CD4-positive, alpha-beta memory T cell (primary cell): ENCODE data around the gene AMPD3. TPM values are rescaled to one million over a fixed set of nuclear protein-coding genes. Genes with fewer than 3 reads are reported as not detected.

Source experiments
- CTCF ChIA-PET: fragments of 350-600 bp; sonication (Branson Sonifier 250); formaldehyde crosslinking; loops from one replicate; lab custom pipeline; 2021; ENCODE audit warnings: inconsistent platforms; ENCODE audit not compliant: partially characterized antibody; lab: Charles Lee
- POLR2A ChIA-PET: fragments of 350-600 bp; sonication (Branson Sonifier 250); formaldehyde crosslinking; loops from one replicate; lab custom pipeline; 2021; ENCODE audit not compliant: partially characterized antibody; lab: Charles Lee
- DNase-seq, 5 donors: peaks; one replicate each; pipeline versions ENCODE4 v3.0.0 to v3.0.0-alpha.2; 2020 to 2022; ENCODE audit warnings: mixed read lengths in 1 of 5
- H3K27ac ChIP-seq: one replicate; pipeline ENCODE4 v1.7.0; 2013; ENCODE audit warnings: low read depth, low read length
- H3K27me3 ChIP-seq: 2 replicates; pipeline ENCODE4 v1.7.0; 2013; ENCODE audit warnings: mild to moderate bottlenecking, low read length, moderate library complexity; ENCODE audit not compliant: insufficient read depth
- H3K36me3 ChIP-seq: 2 replicates; pipeline ENCODE4 v1.7.0; 2013; ENCODE audit warnings: mild to moderate bottlenecking, low read length, moderate library complexity; ENCODE audit not compliant: insufficient read depth
- H3K4me1 ChIP-seq: 2 replicates; pipeline ENCODE4 v1.7.0; 2013; ENCODE audit warnings: mild to moderate bottlenecking, low read length, moderate library complexity; ENCODE audit not compliant: insufficient read depth
- H3K4me3 ChIP-seq, 2 donors: one replicate each; pipeline ENCODE4 v1.7.0; 2013; ENCODE audit warnings: low read length in 2 of 2, mild to moderate bottlenecking in 1 of 2
- H3K9me3 ChIP-seq, 2 donors: one replicate each; pipeline ENCODE4 v1.7.0; 2013; ENCODE audit warnings: low read length in 2 of 2, control low read depth in 1 of 2; ENCODE audit not compliant: control insufficient read depth in 1 of 2
- H3K27ac Mint-ChIP-seq, 7 donors: one replicate each; pipeline ENCODE4 v1.8.0; 2020 to 2021; ENCODE audit warnings: mixed read lengths in 7 of 7, mild to moderate bottlenecking in 6 of 7, inconsistent platforms in 3 of 7, moderate library complexity in 3 of 7
- H3K27me3 Mint-ChIP-seq, 2 donors: one replicate each; pipeline ENCODE4 v1.8.0; 2020 to 2021; ENCODE audit warnings: mixed read lengths in 2 of 2
- H3K36me3 Mint-ChIP-seq, 2 donors: one replicate each; pipeline ENCODE4 v1.8.0; 2020 to 2021; ENCODE audit warnings: mixed read lengths in 2 of 2, inconsistent platforms in 1 of 2, mild to moderate bottlenecking in 1 of 2
- H3K4me1 Mint-ChIP-seq, 4 donors: one replicate each; pipeline ENCODE4 v1.8.0; 2020 to 2021; ENCODE audit warnings: mixed read lengths in 4 of 4, mild to moderate bottlenecking in 1 of 4
- H3K4me3 Mint-ChIP-seq, 8 donors: one replicate each; pipeline ENCODE4 v1.8.0; 2020 to 2021; ENCODE audit warnings: mixed read lengths in 8 of 8, mild to moderate bottlenecking in 7 of 8, moderate library complexity in 6 of 8, inconsistent platforms in 3 of 8
- H3K9me3 Mint-ChIP-seq, 8 donors: one replicate each; pipeline ENCODE4 v1.8.0; 2020 to 2021; ENCODE audit warnings: mixed read lengths in 8 of 8, mild to moderate bottlenecking in 5 of 8, inconsistent platforms in 3 of 8, moderate library complexity in 1 of 8
- intact Hi-C: fragments of 100-400 bp; cut with micrococcal nuclease; formaldehyde crosslinking; loops from one replicate; pipeline ENCODE4 v1.15.1; 2023
- polyA plus RNA-seq, 2 donors: library from polyadenylated mRNA; unstranded; fragments of 300-500 nt; fragmentation: Illumina TruSeq; gene quantifications; one replicate each; pipeline ENCODE4 v1.2.3, GENCODE V29; 2021
- total RNA-seq, 2 experiments: library from RNA; stranded (reverse); gene quantifications; one replicate each; pipeline ENCODE4 v1.2.3, GENCODE V29; 2021

The AMPD3 gene
- total and polyA plus RNA-seq, 4 experiments from 2014 or later = 10.9 to 43.4 (median 30.1) TPM

DNA sequence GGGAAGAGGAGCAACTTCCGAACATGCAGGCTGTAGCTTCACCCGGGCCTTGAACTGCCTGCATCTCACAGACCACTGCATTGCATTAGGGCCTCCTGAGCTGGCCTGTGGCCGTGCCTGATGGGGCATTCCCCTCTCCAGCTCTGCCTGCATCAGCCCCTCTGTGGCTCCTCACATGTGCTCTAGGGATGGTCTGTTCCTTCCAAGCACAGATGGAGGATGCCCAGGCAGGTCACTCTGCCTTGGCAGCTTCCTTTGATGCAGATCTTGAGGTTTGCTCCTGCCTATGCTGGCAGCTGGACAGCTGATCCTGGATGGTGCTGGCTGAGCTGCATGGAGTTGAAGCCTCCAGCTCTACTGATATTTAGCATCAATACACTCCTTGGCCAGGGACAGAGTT is 28.5 kb downstream of the AMPD3 start:
- peaks cover 80% of the 10 kb centered on the region for H3K36me3 ChIP-seq
- peaks cover 3% of the 10 kb centered on the region for H3K4me1 ChIP-seq
- H3K4me1 Mint-ChIP-seq = peaks cover 1 to 13% (median 8%) of the 10 kb centered on the region in 4 donors
- POLR2A ChIA-PET = no interaction called here
- no peak overlapping the region for H3K4me3 ChIP-seq
- H3K27ac ChIP-seq = no peak overlapping the region
- no peak for DNase-seq
- no peaks in the 10 kb centered on the region for H3K27me3 ChIP-seq
- no peaks in the 10 kb centered on the region for H3K27me3 Mint-ChIP-seq
- no peaks in the 10 kb centered on the region for H3K9me3 ChIP-seq
- H3K27ac Mint-ChIP-seq = peak overlapping the region in 1 of 7 donors; percentile 68
- peaks cover 33 to 71% of the 10 kb centered on the region in 2 donors for H3K36me3 Mint-ChIP-seq
- intact Hi-C loops = no loop called here
- CTCF ChIA-PET = interaction anchor here (0.8 to 1.4 kb wide), 3 partner anchors 58 to 78 kb away, joined by 3 read pairs; partner anchors contain the start of gene RNF141
- H3K4me3 Mint-ChIP-seq = no peak overlapping the region
- no peaks in the 10 kb centered on the region for H3K9me3 Mint-ChIP-seq

DNA sequence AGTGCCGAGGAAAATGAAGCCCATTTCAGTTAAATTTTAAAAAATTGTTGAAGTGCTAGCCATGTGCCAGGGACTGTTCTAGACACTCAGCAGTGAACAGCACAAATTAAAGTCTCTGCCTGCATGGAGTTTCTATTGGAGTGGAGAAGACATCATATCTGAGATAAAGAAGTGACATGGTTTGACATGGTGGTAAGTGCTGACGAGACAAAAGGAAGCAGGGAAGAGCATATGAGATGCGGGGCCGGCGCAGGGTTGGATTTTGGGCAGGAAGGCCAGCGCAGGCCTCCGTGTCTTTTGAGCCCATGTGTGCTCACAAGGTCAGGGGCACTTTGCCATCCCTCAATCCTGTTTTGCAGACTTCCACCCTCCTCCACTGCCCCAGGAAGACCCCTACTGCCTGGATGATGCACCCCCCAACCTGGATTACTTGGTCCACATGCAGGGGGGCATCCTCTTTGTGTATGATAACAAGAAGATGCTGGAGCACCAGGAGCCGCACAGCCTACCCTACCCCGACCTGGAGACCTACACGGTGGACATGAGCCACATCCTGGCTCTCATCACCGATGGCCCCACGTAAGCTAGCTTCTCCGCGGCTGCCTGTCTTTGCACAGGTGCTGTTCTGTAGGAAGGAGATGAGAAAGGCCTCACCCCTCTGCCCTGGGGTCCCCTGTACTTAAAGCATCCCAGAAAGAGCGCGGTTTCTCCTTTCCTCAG is 29.6 kb downstream of the AMPD3 start:
- H3K36me3 ChIP-seq = peaks cover 82% of the 10 kb centered on the region
- ChIA-PET CTCF (interaction anchor here (1.3 kb wide), 1 partner anchor 56 kb away, joined by 4 read pairs; the partner anchor contains the start of gene RNF141), POLR2A (no interaction called here)
- H3K4me3 ChIP-seq = no peak overlapping the region
- Mint-ChIP-seq H3K36me3 (peaks cover 34 to 71% of the 10 kb centered on the region in 2 donors), H3K9me3 (no peaks in the 10 kb centered on the region), H3K4me3 (no peak overlapping the region), H3K27ac (peak overlapping the region in 1 of 7 donors; percentile 66), H3K4me1 (peaks cover 1 to 16% (median 8%) of the 10 kb centered on the region in 4 donors), H3K27me3 (no peaks in the 10 kb centered on the region)
- peaks cover 5% of the 10 kb centered on the region for H3K4me1 ChIP-seq
- intact Hi-C loops = no loop called here
- H3K27ac ChIP-seq = no peak overlapping the region
- no peak for DNase-seq
- H3K27me3 ChIP-seq = no peaks in the 10 kb centered on the region
- H3K9me3 ChIP-seq = no peaks in the 10 kb centered on the region

DNA sequence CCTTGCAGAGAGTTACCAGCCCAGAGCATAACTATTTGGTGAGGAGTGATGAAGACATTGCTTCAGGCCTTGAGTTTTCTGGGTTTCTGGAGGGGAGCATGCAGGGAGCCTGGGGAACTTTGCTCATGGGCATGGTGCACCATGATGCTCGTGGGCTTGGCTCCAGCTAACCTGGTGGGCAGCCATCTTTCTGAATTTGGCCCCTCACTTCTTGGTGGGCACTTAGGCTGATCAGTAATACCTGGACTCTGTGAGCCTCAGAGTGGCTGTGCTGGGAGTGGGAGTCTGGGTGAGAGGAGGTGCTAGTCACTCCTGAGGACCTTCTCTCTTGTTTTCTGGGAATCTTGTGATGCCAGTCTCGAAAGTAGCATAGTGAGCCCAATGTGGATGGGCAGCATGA is 30.6 kb downstream of the AMPD3 start:
- POLR2A ChIA-PET = no interaction called here
- peaks cover 88% of the 10 kb centered on the region for H3K36me3 ChIP-seq
- CTCF ChIA-PET = interaction anchor here (1.3 kb wide), 1 partner anchor 55 kb away, joined by 4 read pairs; the partner anchor contains the start of gene RNF141

DNA sequence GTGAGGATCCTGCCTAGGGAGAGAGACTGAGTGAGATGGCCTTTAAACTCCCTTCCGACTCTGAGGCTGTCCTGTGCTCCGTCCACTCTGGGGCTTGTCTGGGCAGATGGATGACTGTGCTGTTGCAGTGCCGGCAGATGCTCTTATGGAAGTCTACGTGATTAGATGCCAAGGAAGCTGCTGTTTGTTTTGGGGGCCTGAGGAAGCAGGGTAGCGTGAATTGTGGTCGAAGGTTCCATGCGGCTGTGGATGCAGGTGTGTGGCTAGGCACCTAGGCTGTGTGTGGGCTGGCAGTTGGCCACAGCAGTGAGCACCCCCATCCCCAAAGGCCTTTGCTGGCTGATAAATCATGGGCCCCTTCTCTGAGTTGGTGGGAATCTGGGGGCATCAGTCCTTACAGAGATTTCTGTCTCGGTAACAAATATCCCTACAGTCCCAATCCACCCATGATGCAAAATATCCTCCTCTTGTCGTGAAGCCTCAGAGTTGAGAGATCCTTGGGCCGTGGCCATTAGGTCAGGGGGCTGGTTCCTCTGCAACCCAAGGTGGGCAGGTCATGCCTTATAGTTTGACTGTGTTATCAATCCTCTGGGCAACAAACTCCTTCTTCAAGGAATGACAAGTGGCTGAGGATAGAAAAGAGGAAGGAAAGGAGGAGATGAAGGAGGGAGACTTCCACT is 31.2 kb downstream of the AMPD3 start:
- Mint-ChIP-seq H3K4me1 (peaks cover 1 to 16% (median 9%) of the 10 kb centered on the region in 4 donors), H3K4me3 (no peak overlapping the region), H3K27me3 (no peaks in the 10 kb centered on the region), H3K27ac (peak overlapping the region in 3 of 7 donors; percentile 56 to 69 (median 69)), H3K36me3 (peaks cover 41 to 81% of the 10 kb centered on the region in 2 donors), H3K9me3 (no peaks in the 10 kb centered on the region)
- intact Hi-C loops = no loop called here
- POLR2A ChIA-PET = no interaction called here
- Histone ChIP-seq H3K27me3 (no peaks in the 10 kb centered on the region), H3K4me1 (peaks cover 5% of the 10 kb centered on the region), H3K9me3 (no peaks in the 10 kb centered on the region), H3K27ac (no peak overlapping the region), H3K4me3 (no peak overlapping the region), H3K36me3 (peaks cover 92% of the 10 kb centered on the region)
- no peak for DNase-seq
- CTCF ChIA-PET = interaction anchor here (1.3 kb wide), 1 partner anchor 55 kb away, joined by 4 read pairs; the partner anchor contains the start of gene RNF141

More for the DNA sequence above, 30.6 kb downstream of the AMPD3 start:
- Mint-ChIP-seq H3K4me1 (peaks cover 1 to 16% (median 9%) of the 10 kb centered on the region in 4 donors), H3K27ac (peak overlapping the region in 2 of 7 donors; percentile 36 to 53), H3K36me3 (peaks cover 41 to 77% of the 10 kb centered on the region in 2 donors), H3K9me3 (no peaks in the 10 kb centered on the region), H3K4me3 (no peak overlapping the region), H3K27me3 (no peaks in the 10 kb centered on the region)
- no peak for DNase-seq
- Histone ChIP-seq H3K27me3 (no peaks in the 10 kb centered on the region), H3K4me1 (peaks cover 5% of the 10 kb centered on the region), H3K9me3 (no peaks in the 10 kb centered on the region), H3K4me3 (no peak overlapping the region), H3K27ac (no peak overlapping the region)
- intact Hi-C loops = no loop called here

DNA sequence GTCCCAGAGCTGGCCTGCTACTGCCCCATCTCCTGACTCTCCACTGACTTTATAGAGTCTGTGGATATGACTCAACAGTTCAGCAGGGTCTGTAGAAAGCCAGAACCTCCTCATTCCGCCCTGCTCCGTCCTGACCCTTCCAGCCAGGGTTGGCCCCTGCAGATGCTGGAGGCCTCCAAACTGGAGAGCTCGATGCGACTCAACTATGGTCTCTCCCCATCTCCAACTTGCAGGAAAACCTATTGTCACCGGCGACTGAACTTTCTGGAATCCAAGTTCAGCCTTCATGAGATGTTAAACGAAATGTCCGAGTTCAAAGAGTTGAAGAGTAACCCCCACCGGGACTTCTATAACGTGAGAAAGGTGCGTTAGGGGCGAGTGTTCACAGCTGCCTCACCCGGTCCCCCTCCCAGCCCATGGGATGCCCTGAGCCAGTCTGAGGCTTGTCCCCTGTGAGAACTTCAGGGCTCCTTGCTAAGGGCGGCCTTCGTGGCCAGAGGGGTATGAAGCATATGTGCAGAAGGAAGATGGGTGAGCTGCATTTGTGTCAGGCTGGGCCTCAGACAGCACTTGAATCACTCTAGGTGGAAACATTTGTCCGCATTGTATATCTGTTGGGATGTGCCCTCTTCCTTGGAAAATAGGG is 32.1 kb downstream of the AMPD3 start:
- H3K9me3 ChIP-seq = no peaks in the 10 kb centered on the region
- Mint-ChIP-seq H3K36me3 (peaks cover 44 to 81% of the 10 kb centered on the region in 2 donors), H3K4me1 (peaks cover 1 to 16% (median 9%) of the 10 kb centered on the region in 4 donors), H3K4me3 (no peak overlapping the region), H3K27me3 (no peaks in the 10 kb centered on the region), H3K27ac (peak overlapping the region in 2 of 7 donors; percentile 15 to 85), H3K9me3 (no peaks in the 10 kb centered on the region)
- no peak for DNase-seq
- H3K4me3 ChIP-seq = no peak overlapping the region
- POLR2A ChIA-PET = interaction anchor here (0.7 kb wide), 1 partner anchor 250 kb away, joined by 3 read pairs; no protein-coding TSS in a partner anchor
- CTCF ChIA-PET = no interaction called here
- no peaks in the 10 kb centered on the region for H3K27me3 ChIP-seq
- peaks cover 90% of the 10 kb centered on the region for H3K36me3 ChIP-seq
- H3K27ac ChIP-seq = no peak overlapping the region
- peaks cover 5% of the 10 kb centered on the region for H3K4me1 ChIP-seq
- intact Hi-C loops = no loop called here

DNA sequence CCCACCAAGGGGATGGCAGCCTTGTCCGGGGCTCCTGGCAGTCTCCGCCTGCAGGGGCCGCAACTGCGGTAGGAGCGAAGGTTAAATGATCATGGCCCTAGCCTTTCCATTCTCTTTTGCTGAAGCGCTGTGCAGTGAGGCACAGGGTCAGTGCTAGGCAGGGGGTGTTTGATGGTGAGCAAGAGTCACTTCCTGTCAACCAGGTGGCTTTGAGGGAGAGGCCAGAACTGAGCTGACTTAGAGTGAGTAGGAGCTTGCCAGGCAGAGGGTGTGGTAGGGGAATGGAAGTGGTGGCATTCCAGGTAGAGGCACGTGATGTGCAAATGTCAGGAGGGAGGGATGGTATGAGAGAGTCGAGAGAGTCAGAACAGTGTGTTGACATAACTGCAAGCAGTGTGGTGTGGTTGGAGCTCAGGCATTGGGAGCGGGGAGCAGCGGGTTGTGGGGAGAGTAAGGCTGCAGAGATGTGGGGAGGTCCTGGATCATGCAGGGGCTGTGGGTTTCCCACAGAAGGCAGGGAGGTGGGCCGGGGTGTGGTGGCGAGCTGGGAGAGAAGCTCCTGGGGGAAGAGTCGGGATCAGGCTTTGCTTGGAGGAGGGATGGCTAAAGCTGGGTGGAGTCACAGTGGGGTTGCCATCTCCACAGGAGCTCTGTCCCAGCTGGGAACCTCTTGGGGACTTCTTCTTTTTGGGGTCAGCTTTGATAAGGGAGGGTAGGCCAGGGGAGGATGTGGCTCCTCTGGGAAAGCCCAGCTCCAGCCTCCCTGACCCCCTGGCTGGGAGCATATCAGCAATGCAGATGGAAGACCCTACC is 33.3 kb downstream of the AMPD3 start:
- H3K9me3 Mint-ChIP-seq = no peaks in the 10 kb centered on the region
- H3K9me3 ChIP-seq = no peaks in the 10 kb centered on the region
- peak overlapping the region in 1 of 8 donors; percentile 39 for H3K4me3 Mint-ChIP-seq
- H3K27ac Mint-ChIP-seq = peak overlapping the region in 5 of 7 donors; percentile 23 to 85 (median 65)
- ChIA-PET POLR2A (interaction anchor here (1.4 kb wide), 1 partner anchor 30 kb away, joined by 5 read pairs; no protein-coding TSS in a partner anchor), CTCF (interaction anchor here (1.0 to 1.5 kb wide), 3 partner anchors 52 to 246 kb away, joined by 3 to 6 read pairs (median 3); partner anchors contain the start of gene RNF141)
- peaks cover 46 to 86% of the 10 kb centered on the region in 2 donors for H3K36me3 Mint-ChIP-seq
- peaks cover 84% of the 10 kb centered on the region for H3K36me3 ChIP-seq
- DNase-seq = no peak
- H3K4me1 Mint-ChIP-seq = peaks cover 0 to 16% (median 7%) of the 10 kb centered on the region in 4 donors
- no peak overlapping the region for H3K4me3 ChIP-seq
- H3K27me3 Mint-ChIP-seq = no peaks in the 10 kb centered on the region
- H3K27ac ChIP-seq = no peak overlapping the region
- peaks cover 5% of the 10 kb centered on the region for H3K4me1 ChIP-seq
- H3K27me3 ChIP-seq = no peaks in the 10 kb centered on the region
- intact Hi-C loops = no loop called here
